ENCODE results near the gene MCEMP1. TPM values are rescaled to one million over a fixed set of nuclear protein-coding genes. Genes with fewer than 3 reads are reported as not detected.

Gene MCEMP1
- total RNA-seq, 1 donor from 2014 or later: not detected

GRCh38 chr19:7691497-7691896 is 14.6 kb downstream of the MCEMP1 start:
- no peaks in the 10 kb centered on the region for H3K9me3 Mint-ChIP-seq

GRCh38 chr19:7692417-7693088 is 15.7 kb downstream of the MCEMP1 start:
- Histone ChIP-seq H3K79me2 (ENCODE audit: low read depth) (no peaks in the 10 kb centered on the region), H3K9ac (no peak overlapping the region), H3K27ac (no peak overlapping the region), H2AFZ (replicated peaks) (no peak overlapping the region), H3F3A (ENCODE audit: low read depth) (no peaks in the 10 kb centered on the region), H3K9me3 (ENCODE audit: low read depth) (no peaks in the 10 kb centered on the region), H3K4me1 (no peaks in the 10 kb centered on the region), H4K20me1 (ENCODE audit: low read depth) (no peaks in the 10 kb centered on the region), H3K27me3 (peaks cover 24% of the 10 kb centered on the region), H3K4me2 (no peak overlapping the region), H3K4me3 (no peak overlapping the region), H3K36me3 (no peaks in the 10 kb centered on the region)
- no peaks in the 10 kb centered on the region for H3K9me3 Mint-ChIP-seq
- no peak overlapping the region for H3K27ac Mint-ChIP-seq
- peaks cover 3% of the 10 kb centered on the region for H3K27me3 Mint-ChIP-seq (ENCODE audit: insufficient read depth, low read depth)
- TF ChIP-seq CTCF (IDR thresholded peaks at IDR 0.05) (no peak), EZH2 (IDR thresholded peaks at IDR 0.05) (no peak), EZH2phosphoT487 (IDR thresholded peaks at IDR 0.05) (no peak)
- no peak for DNase-seq (ENCODE audit: low spot score)
- H3K4me3 Mint-ChIP-seq: no peak overlapping the region
- H3K36me3 Mint-ChIP-seq: no peaks in the 10 kb centered on the region
- H3K4me1 Mint-ChIP-seq: no peaks in the 10 kb centered on the region

More at GRCh38 chr19:7691497-7691896, 14.6 kb downstream of the MCEMP1 start:
- no peaks in the 10 kb centered on the region for H3K36me3 Mint-ChIP-seq
- no peaks in the 10 kb centered on the region for H3K4me1 Mint-ChIP-seq
- no peak for DNase-seq (ENCODE audit: low spot score)
- Histone ChIP-seq H3K4me2 (no peak overlapping the region), H3K27me3 (peaks cover 15% of the 10 kb centered on the region), H4K20me1 (ENCODE audit: low read depth) (no peaks in the 10 kb centered on the region), H3K9ac (no peak overlapping the region), H3K4me3 (no peak overlapping the region), H3K4me1 (no peaks in the 10 kb centered on the region), H3F3A (ENCODE audit: low read depth) (no peaks in the 10 kb centered on the region), H3K79me2 (ENCODE audit: low read depth) (no peaks in the 10 kb centered on the region), H3K36me3 (no peaks in the 10 kb centered on the region), H3K27ac (no peak overlapping the region), H2AFZ (replicated peaks) (no peak overlapping the region), H3K9me3 (ENCODE audit: low read depth) (no peaks in the 10 kb centered on the region)
- peaks cover 3% of the 10 kb centered on the region for H3K27me3 Mint-ChIP-seq (ENCODE audit: insufficient read depth, low read depth)
- H3K27ac Mint-ChIP-seq: no peak overlapping the region
- TF ChIP-seq EZH2 (IDR thresholded peaks at IDR 0.05): no peak
- no peak for TF ChIP-seq EZH2phosphoT487 (IDR thresholded peaks at IDR 0.05)
- TF ChIP-seq CTCF (IDR thresholded peaks at IDR 0.05): no peak
- H3K4me3 Mint-ChIP-seq: no peak overlapping the region

- Histone ChIP-seq H3K79me2 (ENCODE audit: low read depth) (no peaks in the 10 kb centered on the region), H3K36me3 (no peaks in the 10 kb centered on the region), H3K4me2 (no peak overlapping the region), H3K27ac (no peak overlapping the region), H3K4me3 (no peak overlapping the region), H3K9me3 (ENCODE audit: low read depth) (no peaks in the 10 kb centered on the region), H3K9ac (no peak overlapping the region), H4K20me1 (ENCODE audit: low read depth) (no peaks in the 10 kb centered on the region), H3K4me1 (no peaks in the 10 kb centered on the region), H3K27me3 (peaks cover 44% of the 10 kb centered on the region), H2AFZ (replicated peaks) (no peak overlapping the region), H3F3A (ENCODE audit: low read depth) (no peaks in the 10 kb centered on the region)
- no peaks in the 10 kb centered on the region for H3K4me1 Mint-ChIP-seq
- no peak overlapping the region for H3K27ac Mint-ChIP-seq
- no peaks in the 10 kb centered on the region for H3K9me3 Mint-ChIP-seq
- H3K4me3 Mint-ChIP-seq: no peak overlapping the region
- no peaks in the 10 kb centered on the region for H3K36me3 Mint-ChIP-seq
- no peak for TF ChIP-seq CTCF (IDR thresholded peaks at IDR 0.05)
- no peak for TF ChIP-seq EZH2 (IDR thresholded peaks at IDR 0.05)
- TF ChIP-seq EZH2phosphoT487 (IDR thresholded peaks at IDR 0.05): no peak
- DNase-seq (ENCODE audit: low spot score): no peak
- peaks cover 3% of the 10 kb centered on the region for H3K27me3 Mint-ChIP-seq (ENCODE audit: insufficient read depth, low read depth)
Measured at GRCh38 chr19:7694499-7694898, 17.6 kb downstream of the MCEMP1 start.

All from neural progenitor cell (in vitro differentiated cells).